ENCODE data around the gene ELP2.

DNA sequence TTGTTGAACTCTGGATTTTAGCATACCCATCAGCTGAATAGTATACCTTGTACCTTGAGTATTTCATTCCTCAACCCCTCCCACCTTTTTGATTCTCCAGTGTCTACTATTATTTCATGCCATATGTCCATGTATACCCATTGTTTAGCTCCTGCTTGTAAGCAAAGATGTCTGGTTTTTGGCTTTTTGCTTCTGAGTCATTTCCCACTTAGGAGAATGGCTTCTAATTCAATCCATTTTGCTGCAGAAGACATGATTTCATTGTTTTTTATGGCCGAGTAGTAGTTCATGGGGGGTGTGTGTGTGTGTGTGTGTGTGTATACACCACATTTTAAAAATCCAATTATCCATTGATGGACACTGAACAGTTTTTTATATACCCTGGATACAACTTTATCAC is 33.3 kb downstream of the ELP2 start:
- TF ChIP-seq CTCF (IDR thresholded peaks at IDR 0.05) = no peak
- no peak for TF ChIP-seq POLR2A (IDR thresholded peaks at IDR 0.05)
- TF ChIP-seq EP300 (IDR thresholded peaks at IDR 0.05) = no peak
